ENCODE data around the gene ADH4. TPM values are rescaled to one million over a fixed set of nuclear protein-coding genes. Genes with fewer than 3 reads are reported as not detected.
"Not testable (repeated sequence)": the region's sequence is repeated elsewhere in the genome, so short reads cannot be mapped to it uniquely, and the experiment has no call there.

ADH4 gene
- 1 to 10 TPM in 1 of 3 donors, under 1 TPM in 2; 0.47 to 1.1 (median 0.99) TPM for polyA plus RNA-seq (ENCODE audit: insufficient read length in 3 of 3)
- long read RNA-seq, donor 1, result 0 reads
- long read RNA-seq, donor 2, result 0 reads
- long read RNA-seq, donor 3, result 0 reads
- long read RNA-seq, donor 4, result 0 reads
- long read RNA-seq, donor 5, result 0 reads
- long read RNA-seq, donor 6, result 0 reads
- long read RNA-seq, donor 7, result 0 reads
- long read RNA-seq, donor 8, result 0 reads
- long read RNA-seq, donor 9, result 0 reads
- long read RNA-seq, donor 10, result 0 reads
- long read RNA-seq, donor 11, result 0 reads
- long read RNA-seq, donor 12, partial matches to known transcripts, result 0 of 12 reads
- long read RNA-seq, donor 12, other reads (novel, unspliced or antisense), result 12 of 12 reads
- long read RNA-seq, donor 13, result 0 reads
- long read RNA-seq, donor 14, partial matches to known transcripts, result 7 of 7 reads
- long read RNA-seq, donor 14, other reads (novel, unspliced or antisense), result 0 of 7 reads
- long read RNA-seq, donor 15, partial matches to known transcripts, result 0 of 2 reads
- long read RNA-seq, donor 15, other reads (novel, unspliced or antisense), result 0 of 2 reads
- long read RNA-seq, donor 16, partial matches to known transcripts, result 0 of 1 reads
- long read RNA-seq, donor 16, other reads (novel, unspliced or antisense), result 0 of 1 reads

- DNase-seq, result no peak
These were observed at the start of gene ADH4 for GRCh38 chr4:99144070-99144469. Gene ADH4, minus strand, starts transcription at chr4:99144297. Its CDS starts 75 bp downstream, at chr4:99144222.

DNA sequence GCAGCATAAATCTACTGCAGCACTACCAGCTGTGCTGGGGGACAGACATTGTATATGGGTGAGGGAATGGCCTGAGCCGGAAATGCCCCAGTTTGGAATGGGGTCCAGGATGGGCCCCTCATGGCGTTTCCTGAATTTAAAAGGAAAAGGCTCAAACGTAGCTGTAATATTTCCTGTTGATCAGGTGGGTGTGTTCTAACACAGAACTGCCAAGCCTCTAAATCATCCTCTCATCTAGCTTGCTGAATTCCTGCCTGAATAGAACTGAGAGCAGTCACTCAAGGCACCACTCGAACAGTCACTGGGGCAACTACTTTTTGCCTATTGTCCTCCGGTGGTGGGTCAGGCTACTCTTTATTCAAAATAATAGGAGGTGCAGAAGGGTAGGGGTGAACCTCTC lies 46.2 kb upstream of the ADH4 start:
- no peak for DNase-seq

DNA sequence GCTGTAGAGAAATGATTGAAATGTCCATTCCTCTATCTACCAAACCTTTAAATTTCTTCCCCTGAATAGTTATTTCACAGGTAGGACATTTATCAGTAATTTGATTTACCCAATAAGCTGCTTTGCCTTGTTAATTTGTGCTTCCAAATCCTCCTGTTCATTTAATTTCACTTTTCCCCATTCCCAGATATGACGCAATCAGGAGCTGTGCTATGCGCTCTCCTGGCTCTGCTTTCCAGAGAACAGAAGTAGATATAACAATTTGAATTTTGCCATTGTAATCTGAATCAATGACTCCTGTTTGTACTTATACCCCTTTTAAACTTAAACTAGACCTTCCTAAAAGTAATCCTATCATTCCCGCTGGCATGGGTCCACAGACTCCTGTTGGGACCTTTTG lies 45.8 kb upstream of the ADH4 start:
- not testable (repeated sequence) for DNase-seq

DNA sequence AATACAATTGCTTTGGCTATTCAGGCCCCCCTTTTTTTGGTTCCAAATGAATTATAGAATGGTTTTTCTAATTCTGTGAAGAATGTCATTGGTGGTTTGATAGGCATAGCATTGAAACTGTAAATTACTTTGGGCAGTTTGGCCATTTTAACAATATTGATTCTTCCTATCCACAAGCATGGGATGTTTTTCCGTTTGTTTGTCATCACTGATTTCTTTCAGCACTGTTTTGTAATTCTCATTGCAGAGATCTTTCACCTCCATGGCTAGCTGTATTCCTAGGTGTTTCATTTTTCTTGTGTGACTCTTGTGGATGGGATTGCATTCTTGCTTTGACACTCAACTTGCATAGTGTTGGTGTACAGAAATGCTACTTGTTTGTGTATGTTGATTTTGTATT lies 41.9 kb upstream of the ADH4 start:
- no peak for DNase-seq

- no peak for DNase-seq
These were observed 41.5 kb upstream of the ADH4 start for GRCh38 chr4:99185581-99185980.

- no peak for DNase-seq
These were observed 36.4 kb upstream of the ADH4 start for GRCh38 chr4:99180382-99181070.

- DNase-seq, result no peak
These were observed 35.5 kb upstream of the ADH4 start for GRCh38 chr4:99179626-99180025.

DNA sequence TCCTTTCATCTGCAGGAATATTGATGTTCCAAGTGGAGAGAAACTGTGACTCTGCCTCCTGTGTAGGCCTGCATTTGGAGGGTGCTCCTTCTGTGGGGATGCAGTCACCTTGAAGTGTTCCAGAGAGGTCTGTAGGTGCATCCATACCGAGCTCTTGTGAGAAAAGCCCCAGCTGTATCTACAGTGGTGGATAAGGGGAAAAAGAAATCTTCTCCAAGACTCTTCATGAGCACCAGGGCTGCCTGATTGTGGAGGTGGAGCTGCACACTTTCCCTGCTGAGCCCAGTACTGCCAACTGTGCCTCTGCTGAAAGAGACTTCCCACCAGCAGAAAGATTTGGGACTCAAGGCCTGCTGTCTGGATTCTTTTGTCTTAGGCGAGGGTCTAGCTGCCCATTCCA lies 35.1 kb upstream of the ADH4 start:
- DNase-seq, result no peak

DNA sequence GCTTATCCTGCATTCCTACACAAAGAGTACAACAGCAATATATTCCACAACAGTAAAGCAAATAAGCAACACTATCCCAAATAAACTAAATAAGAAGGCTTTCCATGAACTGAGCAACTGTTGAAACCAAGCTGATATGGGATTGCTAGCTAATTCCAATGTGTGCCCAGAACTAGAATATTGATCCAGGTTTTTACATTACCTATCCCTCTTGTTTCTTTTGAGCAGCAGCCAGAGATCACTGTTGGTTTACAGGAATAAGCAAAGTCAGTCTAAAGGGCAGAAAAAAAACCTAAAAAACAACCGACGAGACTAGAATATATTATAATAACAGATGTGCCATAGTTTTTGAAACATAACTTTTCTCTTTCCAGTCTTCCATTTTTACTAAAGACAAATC lies 22.4 kb upstream of the ADH4 start:
- no peak for DNase-seq

- no peak for DNase-seq
These were observed 21.9 kb upstream of the ADH4 start for GRCh38 chr4:99165978-99166377.

GRCh38 chr4:99161373-99162099 lies 17.4 kb upstream of the ADH4 start:
- no peak for DNase-seq

- DNase-seq, result no peak
These were observed 15.6 kb upstream of the ADH4 start for GRCh38 chr4:99159699-99160098.

DNA sequence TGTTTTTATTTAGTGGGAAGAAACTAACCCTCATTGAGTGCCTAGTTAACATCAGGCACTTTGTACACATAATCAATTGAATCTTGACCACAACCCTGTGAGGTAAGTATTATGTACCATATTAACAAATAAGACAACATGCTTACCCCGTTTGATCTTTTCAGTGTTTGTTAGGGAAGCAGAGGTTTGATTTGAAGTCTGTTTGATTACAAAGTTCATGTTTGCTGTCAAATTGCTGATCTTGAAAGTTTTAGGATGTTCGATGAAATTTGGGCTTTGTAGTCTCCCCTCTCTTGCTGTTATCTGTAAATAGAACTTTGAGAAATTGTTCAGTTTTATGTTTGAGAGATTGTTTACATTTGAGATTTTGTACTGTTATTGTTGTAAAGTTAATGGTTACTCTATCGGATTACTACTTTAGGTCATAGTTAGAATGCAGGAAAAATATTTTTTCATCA lies 13.4 kb upstream of the ADH4 start:
- no peak for DNase-seq

DNA sequence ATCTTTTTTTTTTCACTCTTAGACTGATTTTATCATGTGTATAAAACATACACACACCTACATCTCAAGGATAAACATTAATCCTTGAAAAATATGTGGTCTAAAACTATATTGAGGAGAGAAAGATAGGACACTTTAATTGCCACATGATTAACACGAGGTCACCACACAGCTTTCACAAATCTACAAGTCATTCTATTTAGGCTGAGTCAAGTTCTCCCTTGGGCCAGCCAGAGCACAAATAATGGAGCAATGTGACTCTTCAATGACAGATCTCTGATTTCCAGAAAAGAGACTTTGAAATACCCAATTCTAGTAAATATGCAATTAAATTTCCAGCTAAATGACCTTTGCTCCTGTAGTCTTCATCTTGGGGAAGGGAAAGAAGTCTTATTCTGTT lies 12.9 kb upstream of the ADH4 start:
- no peak for DNase-seq

DNA sequence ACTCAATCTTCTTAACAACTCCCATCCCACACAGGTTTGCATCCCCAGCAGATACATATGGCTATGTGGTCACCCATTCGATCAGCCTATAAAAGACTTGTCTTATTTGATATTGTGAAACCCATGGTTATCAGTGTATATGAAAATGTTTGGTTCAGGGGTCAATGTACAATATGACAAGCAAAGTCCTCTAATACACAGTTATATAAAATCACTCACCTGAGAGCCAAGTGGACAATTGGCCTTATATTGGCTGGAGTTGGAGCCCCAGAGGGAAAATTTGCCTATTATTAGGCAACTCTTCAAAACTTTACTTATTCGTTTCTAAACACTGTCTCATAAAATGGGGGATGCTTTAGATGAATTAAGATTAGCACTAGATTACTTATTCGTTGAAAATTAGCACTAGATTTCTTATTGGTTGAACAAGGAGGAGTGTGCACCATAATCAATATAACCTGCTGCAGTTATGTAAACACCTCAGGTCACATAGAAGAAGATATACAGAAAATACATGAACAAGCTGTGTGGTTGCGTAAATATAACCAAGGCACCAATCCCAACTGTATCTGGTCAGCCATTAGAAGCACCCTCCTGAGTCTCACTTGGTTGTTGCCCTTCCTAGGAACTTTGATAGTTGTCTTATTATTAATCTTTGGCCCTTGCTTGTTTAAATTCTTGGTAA lies 10.7 kb upstream of the ADH4 start:
- no peak for DNase-seq

DNA sequence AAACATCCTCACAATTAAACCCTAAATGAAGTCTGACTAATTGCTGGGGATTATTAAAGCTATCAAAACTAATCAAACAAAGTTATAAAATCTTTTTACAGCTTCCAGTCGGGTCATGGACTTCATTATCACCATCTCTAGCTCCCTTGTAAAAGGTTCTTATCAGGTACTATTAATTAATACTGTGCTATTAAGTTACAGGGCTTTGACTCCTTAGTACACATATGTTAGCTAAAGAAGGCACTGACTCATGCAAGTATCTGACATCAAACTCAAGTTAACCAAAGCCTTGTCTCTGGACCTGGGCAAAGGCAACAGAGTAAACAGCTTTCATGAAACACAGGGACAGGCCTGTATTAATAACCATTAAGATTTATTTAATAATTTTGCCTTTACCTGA lies 7.9 kb upstream of the ADH4 start:
- DNase-seq, result no peak

DNA sequence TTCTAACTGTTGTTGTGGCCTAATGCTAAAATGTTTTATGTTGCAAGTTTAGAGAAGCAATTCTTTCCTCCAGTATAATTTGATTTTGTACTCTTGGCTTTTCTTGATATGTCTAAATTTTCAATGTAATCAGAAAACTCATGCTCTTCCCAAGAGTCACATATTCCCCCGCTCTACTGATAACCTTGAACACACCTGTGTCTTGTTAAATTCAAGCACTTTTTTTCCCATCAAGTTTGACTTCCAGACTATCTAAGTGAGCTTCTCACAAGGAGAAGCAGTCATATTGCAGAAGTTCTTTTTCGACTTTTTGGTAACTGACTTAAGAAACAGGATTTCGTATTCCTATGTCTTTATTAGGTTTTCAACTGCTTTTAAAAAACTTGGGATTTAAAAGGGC lies 7.4 kb upstream of the ADH4 start:
- DNase-seq, result no peak

GRCh38 chr4:99149426-99150019 lies 5.4 kb upstream of the ADH4 start:
- no peak for DNase-seq

DNA sequence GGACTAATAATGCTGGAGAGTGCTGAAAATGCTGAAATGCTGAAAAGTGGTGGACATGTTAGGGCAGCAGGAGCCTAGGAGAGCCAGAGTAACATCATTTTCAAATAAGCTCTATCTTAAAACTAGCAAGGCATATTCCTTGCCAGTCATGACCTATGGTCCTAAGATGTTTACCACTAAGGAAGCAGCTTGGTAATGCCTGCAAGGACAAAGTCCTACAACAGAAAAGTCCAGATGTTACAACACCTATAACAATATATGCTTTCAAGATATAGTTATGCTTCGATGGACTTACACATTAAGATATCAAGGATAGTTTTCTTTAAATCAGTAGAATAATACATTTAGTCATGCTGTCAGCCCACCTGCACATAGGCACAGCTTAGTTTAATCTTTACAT lies 4.5 kb upstream of the ADH4 start:
- DNase-seq, result no peak

DNA sequence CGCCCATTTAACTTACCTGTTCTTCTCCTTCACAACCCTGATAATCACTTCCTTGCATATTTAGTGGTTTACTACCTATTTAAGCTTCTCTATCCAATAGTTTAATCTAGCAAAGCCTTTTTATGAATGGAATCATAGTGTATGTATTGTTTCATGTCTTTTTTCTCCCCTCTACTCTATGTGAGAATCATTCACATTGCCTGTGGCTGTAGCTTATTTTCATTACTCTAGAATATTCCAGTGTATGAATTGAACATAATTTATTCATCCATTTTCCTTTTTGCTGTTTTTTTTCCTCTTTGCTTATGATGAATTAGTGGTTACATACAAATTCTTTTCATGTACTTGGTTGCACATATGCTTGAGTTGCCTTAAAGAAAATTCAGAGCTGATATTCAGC lies 490 bp upstream of the ADH4 start:
- DNase-seq, result no peak

DNA sequence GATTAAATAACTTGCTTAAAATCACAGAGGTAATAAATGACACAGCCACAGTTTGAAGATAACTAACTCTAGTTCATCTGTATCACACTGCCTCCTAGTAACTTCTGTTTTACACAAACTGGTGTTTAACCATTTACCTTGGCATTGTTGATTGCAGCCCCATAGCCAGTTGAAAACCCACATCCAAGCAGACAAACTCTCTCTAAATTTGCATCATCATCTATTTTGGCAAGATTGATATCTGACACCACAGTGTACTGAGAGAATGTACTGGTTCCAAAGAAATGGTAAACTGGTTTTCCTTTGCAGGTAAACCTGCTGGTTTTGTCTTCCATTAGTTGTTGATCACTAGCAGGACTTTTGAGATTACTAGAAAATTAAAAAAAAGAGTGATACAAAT lies 7.8 kb downstream of the ADH4 start:
- no peak for DNase-seq
